GM21360 (cell line): ENCODE measurements around the gene CMYA5.

Experiments
- ATAC-seq: cut with Tn5 transposase; IDR thresholded peaks from one replicate; pipeline ENCODE4 v1.9.1; 2021; ENCODE audit warnings: mild to moderate bottlenecking, moderate library complexity; ENCODE audit not compliant: unreplicated experiment

Gene CMYA5

DNA sequence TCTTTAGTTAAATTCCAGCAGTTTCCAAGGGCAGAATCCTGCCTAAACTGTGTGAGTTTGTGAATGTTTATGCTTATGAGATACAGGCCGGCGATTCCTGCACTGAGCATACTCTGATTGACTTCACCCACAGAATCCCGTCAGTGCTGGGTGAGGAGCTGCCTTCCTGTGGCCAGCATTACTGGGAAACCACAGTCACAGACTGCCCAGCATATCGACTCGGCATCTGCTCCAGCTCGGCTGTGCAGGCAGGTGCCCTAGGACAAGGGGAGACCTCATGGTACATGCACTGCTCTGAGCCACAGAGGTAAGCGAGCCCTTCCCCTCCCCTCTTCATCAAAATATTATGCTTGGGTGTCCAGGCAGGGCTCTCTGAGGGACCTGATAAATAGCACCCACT lies 103.7 kb downstream of the CMYA5 start:
- no peak for ATAC-seq

DNA sequence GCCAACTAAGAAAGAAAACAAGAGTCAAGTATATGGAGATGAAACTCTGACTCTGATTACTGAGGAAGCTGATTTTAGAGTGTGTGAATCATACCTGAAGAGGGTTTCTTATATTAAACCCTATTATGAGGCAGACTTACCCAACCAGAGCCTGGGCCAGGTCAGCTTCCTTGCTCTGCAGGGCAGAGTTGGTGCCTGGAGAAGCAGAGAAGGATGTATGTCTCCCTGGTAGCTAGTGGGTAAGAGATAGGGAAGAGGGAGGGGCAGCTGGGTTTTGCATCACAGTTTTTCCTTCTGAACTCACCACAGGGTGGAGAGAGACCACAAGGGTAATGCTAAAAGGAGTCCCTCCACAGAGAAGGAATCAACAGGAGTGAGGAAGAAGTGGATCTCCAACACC lies 104.1 kb downstream of the CMYA5 start:
- ATAC-seq: no peak

DNA sequence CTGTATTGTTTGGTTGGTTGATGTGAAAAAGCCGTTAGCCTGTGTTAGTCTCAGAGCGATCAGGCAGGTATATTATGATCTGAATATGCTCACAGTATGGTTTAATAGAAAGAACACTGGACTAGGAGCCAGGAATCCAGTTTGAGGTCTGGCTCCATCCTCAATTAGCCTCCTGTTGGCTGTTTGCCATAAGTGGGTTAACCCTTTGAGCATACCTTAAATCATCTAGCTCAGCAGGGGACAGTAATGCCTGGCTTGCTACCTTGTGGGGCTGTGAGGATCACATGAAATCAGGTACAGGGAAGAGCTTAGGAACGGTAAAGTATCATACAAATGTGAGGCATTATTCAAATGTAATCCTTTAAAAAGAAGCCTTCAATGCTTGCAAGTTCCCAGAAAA lies 104.7 kb downstream of the CMYA5 start:
- ATAC-seq: no peak

DNA sequence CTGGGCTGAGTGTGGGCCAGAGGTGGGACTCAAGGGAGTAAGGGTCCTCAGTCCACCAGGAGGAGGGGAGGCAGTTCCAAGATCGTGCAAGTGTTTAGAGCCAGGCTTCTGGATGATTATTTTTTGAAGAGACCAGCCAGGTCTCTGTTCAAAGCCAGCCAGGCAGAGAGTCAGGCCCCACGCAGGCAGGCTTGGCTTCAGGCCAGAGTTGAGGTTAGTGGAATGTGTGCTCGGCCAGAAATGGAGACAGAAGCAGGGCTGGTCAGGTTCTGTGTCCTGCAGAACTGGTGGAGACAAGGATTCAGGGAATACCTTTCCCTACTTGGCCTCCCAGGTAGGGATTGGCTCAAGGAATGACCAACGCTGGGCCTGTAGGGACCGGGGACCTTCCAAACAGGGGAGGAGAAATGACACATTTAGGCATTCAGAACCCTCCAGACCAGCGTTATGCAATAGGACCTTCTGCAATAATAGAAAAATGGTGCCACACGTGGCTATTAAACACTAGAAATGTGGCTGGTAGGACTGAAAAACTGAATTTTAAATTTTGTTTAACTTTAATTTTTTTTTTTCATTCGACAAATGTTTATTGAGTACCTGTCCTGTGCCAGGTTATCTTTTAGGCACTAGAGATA lies 106.2 kb downstream of the CMYA5 start:
- ATAC-seq: no peak

DNA sequence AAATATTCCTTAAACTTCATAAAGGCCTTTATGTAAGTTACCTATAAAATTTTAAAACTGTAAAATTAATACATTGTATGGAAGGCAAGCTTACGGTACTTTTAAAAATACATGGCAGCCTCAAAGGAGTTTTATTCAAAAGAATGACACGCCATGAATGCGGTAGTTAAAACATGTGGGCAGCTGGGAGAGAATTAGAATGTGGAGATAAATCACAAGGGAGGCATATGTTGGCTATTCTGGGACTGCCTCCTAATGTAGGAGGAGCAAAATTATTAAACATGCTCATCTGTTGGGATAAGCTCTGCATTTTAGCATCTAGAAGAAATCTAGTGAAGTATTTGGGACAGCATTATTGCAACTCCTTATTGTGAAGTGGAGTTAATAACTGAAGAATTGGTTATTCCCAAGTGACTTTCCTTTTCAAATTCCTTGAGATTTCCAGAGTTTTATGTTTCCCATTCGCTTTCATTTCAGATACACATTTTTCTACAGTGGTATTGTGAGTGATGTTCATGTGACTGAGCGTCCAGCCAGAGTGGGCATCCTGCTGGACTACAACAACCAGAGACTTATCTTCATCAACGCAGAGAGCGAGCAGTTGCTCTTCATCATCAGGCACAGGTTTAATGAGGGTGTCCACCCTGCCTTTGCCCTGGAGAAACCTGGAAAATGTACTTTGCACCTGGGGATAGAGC lies 109.4 kb downstream of the CMYA5 start:
- no peak for ATAC-seq

DNA sequence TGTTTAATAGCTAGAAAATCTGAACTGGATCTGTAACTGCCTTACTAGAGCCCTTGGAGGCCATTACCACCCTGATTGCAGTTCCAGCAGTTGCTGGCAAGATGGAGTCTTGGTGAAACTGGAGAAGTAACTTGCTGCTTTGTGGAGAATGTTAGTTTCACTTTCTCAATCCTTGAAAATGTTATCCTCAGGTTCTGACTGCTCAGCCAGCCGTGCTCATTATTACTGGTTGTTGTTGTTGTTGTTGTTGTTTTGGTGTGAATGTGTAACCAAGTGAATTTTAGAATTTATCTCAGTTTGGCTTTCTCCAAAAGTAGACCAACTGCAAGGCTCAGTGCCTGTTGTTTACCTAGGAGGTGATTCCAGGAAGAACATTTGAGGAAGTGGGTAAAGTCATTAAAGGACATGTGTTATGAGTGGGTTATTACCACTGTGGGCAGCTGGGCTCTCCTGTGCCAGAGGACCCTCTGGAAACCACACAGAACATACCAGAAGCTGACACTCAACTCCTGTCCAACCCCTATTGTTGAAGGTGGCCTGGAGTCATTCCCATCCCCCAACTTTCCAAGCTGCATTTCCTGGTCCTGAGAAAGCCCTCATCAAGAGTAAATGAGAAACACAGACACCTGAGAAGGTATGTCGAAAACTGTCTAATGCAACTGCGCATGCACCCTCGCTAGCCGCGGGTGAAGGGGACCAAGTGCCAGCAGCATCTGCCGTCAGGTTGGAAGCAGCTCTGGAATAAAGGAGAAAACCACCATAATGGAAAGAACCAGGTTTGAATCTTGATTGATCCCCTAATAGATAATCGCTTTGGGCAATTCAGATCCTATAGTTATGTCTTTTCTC lies 111.6 kb downstream of the CMYA5 start:
- no peak for ATAC-seq

DNA sequence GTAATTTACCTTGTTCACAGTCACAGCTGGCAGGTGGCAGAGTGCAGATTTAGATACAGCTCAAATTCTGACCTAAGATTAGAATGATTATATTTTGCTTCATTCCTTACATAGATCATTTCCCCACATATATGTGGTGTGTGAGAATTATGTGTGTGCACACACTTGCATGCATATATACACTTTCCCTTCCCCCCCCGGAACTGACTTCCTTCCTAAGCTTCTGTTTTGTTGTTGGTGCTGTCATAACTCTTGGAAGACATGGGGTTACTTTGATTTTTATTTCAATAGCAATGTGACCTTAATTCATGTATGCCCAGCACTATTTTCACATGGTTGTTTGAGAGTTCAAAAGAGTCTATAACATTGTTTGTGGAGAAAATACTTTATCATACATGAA lies 112.8 kb downstream of the CMYA5 start:
- ATAC-seq: no peak

DNA sequence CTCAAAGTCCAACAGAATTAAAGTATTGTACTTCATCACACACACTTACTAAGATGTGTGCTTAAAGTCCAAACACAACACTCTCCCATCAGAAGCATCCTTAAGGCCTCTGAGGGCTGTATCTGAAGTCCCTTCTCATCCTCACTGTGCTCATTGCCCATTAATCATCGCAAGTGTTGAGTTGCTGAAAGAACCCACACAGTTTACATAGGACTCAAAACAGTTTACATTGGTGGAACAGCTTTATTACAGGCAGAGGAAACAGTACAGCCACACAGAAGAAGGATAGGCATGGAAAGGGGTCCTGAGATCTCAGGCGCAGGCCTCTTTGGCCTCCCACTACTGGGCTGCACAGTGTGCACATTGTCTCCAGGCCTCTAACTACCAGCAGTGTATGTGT lies 113.4 kb downstream of the CMYA5 start:
- ATAC-seq: no peak

DNA sequence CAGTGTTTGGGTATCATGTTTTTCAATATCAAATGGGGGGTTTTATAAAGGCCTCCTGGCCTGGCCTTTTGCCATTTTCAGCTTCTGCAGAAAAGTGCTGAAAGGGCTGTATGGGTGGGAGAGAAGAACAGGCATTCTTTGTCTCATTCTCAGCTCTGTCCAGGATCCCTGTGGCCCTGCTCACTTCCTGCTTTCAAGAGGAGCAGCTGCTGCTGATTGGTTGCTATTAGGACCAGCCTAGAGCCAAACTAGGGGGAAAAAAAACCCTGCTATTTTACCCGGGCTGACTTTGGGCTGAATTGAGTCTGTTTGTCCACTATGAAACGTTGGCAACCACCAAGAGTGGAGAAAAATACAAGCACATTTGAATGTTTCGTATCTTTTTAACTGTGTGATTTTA lies 117.1 kb downstream of the CMYA5 start:
- ATAC-seq: no peak

DNA sequence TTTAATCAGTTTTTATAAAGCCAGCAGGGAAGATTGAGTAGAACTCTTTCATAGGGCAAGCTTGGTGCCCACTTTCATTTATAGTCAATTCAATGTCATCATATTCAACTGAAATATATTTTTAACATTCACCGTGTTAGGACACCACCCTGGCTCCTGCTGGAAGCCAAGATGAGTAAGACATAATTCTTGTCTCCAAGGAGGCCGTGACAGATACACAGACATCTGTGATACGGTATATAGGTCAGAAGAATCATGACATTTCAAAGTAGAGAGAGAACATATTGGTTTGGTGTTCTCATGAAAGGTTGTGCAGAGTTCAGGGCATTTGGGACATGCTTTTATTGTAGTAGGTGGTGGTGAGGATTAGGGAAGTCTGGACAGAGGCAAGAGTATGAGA lies 120.1 kb downstream of the CMYA5 start:
- ATAC-seq: no peak

DNA sequence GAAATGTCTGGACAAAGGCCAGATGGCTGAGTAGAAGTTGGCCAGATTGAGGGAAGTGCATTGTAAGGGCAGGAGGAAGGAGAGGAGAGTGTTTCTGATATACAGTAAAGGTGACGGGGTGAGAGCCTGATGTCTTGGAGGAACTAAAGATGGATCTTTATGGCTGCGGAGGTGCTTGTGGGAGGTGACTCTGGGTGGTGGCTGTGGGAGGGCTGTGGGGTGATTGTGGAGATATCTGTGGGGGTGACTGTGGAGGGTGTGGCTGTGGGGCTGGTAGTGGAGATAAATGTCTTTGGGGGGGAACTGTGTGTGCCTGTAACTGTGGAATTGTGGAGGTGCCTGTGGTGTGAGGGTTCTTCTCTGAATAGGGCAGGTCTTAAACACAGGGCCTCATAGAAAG lies 121.4 kb downstream of the CMYA5 start:
- no peak for ATAC-seq

DNA sequence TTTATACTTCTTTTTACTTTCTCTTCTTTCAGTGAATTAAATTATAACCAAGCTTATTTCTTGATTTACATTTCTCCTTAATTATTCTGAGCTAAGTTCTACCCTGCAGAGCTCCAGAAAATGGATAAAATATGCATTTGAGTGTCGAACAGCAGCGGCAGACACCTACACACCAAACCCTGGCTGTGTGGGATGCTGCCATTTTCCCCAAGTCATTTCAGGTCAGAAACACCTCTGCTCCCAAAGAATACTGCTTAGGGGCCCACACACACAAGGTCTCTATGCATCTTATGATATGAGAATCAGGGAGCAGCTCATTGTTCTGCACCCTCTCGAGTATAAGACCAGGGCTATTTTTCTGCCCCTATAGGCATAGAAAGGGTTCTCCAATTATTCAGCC lies 122.3 kb downstream of the CMYA5 start:
- ATAC-seq: no peak

DNA sequence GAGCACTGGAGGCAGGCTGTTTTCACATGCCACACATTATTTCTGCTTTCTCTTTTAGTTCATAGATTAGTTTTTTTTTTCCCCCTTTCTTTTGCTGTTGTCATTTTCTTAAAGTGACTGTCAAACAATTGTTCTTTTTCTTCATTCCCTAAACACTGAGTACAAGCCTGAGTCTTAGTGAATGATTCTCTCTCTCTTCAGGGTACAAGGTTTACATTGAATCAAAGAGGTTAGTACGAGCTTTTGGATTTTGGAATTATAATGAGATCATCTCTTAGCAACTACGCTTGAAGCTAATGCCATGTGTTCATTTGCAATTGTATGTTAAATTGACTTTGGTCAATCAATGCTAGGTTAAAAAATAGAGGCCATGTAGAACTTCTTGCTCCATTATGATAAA lies 125.1 kb downstream of the CMYA5 start:
- ATAC-seq: no peak

DNA sequence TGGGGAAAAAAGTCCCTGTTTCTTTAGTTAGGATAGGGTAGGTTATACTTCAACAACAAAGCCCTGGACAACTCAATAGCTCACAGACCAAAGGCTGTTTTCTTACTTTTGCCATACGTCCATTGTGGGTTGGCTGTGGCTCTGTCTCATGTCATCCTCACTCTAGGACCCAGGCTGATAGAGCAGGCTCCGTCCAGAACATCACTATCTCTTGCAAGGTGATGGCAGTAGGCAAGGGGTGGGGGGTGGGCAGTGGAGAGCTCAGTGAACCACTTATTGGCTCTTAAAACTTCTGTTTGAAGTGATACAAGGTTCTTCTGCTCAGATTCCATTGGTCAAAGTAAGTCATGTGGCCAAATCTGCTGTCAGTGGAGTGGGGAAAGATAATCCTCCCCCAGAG lies 126.4 kb downstream of the CMYA5 start:
- ATAC-seq: no peak

DNA sequence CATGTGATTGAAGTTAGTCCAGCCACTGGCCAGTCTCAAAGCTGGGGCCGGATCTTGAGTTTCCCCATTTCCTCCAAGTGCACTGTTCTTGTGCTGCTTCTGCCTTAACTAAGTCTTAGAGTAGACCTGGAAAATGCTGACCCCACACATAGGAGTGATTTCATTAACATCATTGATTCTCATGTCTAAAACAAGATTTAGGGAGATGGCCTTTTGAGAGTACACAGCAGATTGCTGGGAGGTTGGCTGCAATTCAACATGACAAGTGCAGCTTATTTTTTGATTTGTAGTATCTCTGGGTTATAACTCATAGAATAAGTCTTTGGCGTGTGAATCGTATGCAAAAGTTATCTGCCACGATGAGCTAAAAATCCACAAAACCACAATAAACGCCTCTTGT lies 131.0 kb downstream of the CMYA5 start:
- ATAC-seq: no peak

DNA sequence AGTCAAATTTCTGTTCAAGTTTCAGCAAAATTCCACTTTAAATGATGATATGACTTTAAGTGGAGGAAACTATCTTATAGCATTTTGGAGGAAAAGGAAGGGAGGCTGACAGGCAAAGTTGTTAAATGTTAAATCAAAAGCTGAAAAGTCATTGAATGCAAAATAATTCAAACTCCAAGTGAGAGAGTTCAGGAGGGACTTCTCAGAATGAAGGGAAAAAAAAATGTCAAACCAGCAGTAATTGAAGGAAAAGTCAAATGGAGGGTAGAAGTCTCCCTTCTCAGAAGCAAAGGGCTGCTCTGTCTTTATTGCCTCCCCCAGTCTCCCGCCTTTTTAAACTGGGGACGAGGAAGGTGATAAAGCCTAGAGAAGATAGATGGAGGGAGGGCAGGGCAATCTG lies 134.8 kb downstream of the CMYA5 start:
- no peak for ATAC-seq

DNA sequence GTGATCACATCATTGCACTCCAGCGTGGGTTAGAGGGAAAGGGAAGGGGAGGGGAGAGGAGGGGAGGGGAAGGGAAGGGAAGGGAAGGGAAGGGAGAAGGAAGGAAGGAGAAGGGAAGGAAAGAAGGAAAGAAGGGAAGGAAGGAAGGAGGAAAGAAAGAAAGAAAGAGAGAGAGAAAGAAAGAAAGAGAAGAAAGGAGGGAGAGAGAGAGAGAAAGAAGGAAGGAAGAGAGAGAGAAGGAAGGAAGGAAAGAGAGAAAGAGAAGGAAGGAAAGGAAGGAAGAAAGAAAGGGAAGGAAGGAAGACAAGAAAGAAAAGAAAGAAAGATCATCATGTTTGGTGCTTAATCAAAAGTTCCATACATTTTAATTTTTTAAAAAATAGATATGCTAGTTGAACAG lies 136.2 kb downstream of the CMYA5 start:
- ATAC-seq: no peak

DNA sequence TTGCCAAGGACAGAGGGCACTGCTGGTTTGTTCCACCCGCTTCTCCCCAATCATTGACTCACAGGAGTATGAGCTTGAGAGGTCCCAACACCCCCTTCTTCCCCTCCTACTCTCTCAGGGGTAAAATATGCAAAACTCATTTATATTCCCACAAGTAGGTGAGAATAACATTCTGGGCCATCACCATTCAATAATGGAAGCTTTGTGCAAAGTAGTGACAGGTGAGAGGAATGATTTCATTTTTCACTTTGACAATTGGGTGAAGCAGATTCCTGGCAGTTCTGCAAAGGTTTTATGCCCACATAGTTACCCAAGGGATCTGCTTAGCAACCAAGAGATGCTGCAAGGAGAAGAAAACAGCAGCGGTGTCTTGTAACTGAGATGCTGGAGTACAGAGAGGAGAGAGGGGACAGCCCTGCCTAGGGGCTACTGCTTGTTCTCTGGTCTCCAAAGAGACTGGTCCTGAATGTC lies 137.6 kb downstream of the CMYA5 start:
- ATAC-seq: no peak

DNA sequence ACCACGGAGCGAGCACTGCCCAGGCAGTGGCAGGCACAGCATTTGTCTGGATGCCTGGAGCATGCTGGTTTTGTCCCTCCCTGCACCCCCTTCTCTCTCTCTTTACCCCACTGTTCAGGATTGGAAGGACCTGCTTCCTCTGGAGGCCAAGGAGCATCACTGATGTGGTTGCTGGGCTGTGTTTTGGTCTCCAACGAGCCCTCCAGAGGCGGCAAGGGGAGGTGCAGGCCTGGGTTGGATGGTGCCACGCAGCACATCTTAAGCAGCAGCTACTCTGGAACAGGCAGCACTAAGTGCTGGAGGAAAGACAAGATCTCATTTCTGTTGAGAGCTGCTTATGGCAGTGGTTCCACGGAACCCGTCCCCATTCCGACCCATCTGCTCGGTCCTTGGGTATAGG lies 139.6 kb downstream of the CMYA5 start:
- ATAC-seq: no peak

DNA sequence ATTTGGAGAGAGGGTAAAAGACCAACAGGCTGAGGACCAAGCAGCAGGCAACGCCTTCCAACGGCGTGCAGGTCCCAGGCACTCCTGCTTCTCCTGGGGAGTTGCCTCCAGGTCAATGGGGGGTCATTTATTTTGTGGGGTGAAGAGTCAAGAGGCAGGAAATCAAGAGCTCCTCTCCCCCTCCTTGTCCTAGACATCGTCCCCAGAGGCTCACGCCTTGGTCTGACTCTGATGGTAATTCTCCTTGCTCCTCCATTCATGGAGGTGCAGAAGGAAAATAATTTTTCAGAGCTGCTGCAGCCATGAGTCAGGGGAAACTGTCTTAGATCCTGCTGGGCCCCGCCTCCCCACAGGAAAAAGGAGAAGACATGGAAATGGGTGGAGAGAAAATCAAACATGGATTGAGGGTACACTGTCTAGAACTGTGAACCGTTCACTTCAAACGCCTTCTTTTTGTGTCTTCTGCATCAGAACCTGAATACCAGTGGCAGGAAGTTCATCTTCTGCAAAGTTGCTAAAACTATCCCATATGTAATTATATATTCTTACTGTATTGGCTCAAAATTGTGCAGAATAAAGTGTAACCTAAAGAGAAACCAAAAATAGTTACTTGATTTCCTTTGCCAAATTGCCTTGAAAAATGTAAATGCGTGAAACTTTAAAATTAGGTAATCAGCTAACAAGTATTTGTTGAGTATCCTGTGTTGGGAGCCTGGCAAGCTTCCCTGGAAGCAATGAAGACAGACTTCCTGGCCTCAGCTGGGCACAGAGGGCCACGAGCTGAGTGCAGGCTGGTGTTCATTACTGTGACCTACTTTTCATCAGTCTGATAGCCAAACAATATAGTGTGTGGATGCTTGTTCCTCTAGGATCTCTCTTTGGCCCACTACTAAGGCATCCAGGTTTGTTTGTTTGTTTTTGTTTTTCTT lies 142.0 kb downstream of the CMYA5 start:
- ATAC-seq: no peak

DNA sequence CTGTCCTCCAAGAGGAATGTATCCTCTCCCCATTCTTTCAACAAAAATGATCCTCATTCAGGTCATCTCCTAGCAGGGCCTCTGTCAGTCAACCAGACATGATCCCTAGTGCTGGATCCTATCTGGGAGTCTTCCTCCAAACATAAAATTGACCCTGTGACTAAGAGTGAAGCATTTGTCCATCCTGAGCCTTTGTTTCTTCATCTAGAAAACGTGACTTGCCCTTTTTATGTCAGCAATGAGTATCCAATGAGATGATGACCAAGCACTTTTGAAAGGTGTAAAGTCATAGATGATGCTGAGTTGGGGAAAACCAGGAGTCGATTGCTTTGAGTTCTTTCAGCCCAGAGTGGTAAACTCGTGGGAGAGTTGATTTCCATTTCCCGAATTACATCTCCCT lies 143.3 kb downstream of the CMYA5 start:
- no peak for ATAC-seq
